GM12892 (cell line): ENCODE results near the gene OBSCN.
"Not testable (repeated sequence)": the region's sequence is repeated elsewhere in the genome, so short reads cannot be mapped to it uniquely, and the experiment has no call there.

Experiments used
- DNase-seq: peaks from one replicate; pipeline ENCODE4 v3.0.0; 2011; ENCODE audit not compliant: insufficient read length
- FAIRE-seq: peaks from 2 replicates; lab custom pipeline; 2011; peaks lifted over from hg19 to GRCh38; lab: Jason Lieb, UNC
- POLR2A ChIP-seq: IDR thresholded peaks from 2 replicates; pipeline ENCODE4 v1.6.1; 2011; ENCODE audit warnings: low read depth, low read length, control low read depth
- POLR2AphosphoS5 ChIP-seq: IDR thresholded peaks from 2 replicates; pipeline ENCODE4 v1.6.1; 2011; ENCODE audit warnings: low read depth, low read length, control low read depth
- TAF1 ChIP-seq: IDR thresholded peaks from 2 replicates; pipeline ENCODE4 v1.6.1; 2011; ENCODE audit warnings: low read depth, mild to moderate bottlenecking, control low read depth, low read length, borderline replicate concordance

The OBSCN gene

DNA sequence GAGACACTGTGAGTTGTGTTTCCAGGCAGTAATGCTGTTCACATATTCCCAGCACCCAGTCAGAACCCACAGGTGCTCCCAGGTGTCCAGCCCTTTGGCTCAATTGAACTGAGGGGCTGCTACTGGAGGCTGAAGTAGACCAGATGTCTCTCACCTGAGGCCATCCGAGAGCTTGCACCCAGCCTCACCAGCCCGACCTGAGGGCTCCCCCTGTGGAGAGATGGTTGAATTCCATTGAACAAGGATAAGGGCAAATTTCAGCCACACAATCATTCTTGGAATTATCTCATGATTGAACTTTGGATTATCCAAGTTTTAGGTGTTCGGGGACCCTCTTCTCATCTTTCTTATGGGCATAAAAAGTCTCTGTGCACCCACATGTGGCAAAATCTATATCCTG, 52.1 kb downstream of the OBSCN start:
- FAIRE-seq (no peak), DNase-seq (no peak)
- no peak for TF ChIP-seq POLR2AphosphoS5
- TF ChIP-seq TAF1 = no peak
- TF ChIP-seq POLR2A = no peak

DNA sequence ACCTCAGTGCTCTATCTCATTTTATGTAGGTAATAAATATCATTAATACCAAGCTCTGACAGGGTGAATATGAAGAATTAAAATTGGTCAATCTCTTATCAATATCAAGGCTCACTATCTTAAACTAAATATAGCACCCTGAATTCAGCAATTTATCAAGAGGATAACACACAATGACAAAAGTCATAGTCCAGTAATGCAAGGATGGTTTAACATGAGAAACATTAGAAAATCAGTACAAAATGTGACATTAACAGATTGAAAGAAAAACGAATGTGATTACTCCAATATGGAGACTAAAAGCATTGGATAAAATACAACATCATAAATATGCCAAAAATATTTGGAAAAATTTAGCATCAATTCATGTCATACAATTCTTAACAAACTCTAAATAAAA, 53.9 kb downstream of the OBSCN start:
- DNase-seq (no peak), FAIRE-seq (no peak)
- no peak for TF ChIP-seq POLR2A
- TF ChIP-seq POLR2AphosphoS5 = no peak
- TF ChIP-seq TAF1 = no peak

DNA sequence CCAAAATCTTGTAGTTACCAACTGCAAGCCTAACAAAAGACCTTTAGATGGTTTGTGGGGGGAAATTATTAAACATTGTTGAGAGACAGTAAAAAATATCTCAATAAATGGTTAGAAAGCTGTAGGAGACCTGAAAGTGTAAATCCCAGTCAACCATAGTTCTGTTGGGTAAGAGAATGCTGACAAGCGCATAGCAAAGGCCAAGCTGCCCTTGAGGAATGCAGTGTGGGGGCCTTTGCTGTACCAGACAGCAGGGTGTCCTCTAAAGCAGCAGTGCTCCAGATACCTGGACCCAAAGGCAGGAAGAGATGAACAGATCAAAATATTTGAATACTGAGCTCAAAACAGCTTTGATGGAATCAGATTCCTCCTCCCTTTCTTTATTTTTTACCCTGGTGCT, 54.6 kb downstream of the OBSCN start:
- DNase-seq (no peak), FAIRE-seq (no peak)
- TF ChIP-seq TAF1 = no peak
- TF ChIP-seq POLR2A = no peak

DNA sequence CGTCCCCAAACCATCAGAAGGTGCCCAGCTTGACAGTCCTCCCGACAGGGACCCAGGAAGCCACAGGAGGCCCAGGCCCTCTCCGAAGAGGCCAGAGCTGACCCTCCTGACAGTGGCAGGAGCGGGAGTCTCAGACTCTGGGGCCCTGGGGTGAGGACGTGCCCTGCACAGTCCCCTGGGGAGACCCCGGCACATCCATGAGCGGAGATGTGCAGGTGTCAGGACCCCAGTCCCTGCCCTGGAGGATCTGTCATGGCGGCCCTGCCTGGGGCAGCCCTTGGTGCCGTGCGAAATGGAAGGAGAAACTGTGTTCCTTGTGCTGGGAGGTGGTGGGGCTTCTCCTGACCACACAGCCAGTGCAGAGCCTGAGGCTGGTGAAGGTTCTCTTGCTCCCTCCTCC, 55.8 kb downstream of the OBSCN start:
- FAIRE-seq = no peak
- no peak for DNase-seq
- TF ChIP-seq POLR2A (no peak), POLR2AphosphoS5 (no peak), TAF1 (no peak)

DNA sequence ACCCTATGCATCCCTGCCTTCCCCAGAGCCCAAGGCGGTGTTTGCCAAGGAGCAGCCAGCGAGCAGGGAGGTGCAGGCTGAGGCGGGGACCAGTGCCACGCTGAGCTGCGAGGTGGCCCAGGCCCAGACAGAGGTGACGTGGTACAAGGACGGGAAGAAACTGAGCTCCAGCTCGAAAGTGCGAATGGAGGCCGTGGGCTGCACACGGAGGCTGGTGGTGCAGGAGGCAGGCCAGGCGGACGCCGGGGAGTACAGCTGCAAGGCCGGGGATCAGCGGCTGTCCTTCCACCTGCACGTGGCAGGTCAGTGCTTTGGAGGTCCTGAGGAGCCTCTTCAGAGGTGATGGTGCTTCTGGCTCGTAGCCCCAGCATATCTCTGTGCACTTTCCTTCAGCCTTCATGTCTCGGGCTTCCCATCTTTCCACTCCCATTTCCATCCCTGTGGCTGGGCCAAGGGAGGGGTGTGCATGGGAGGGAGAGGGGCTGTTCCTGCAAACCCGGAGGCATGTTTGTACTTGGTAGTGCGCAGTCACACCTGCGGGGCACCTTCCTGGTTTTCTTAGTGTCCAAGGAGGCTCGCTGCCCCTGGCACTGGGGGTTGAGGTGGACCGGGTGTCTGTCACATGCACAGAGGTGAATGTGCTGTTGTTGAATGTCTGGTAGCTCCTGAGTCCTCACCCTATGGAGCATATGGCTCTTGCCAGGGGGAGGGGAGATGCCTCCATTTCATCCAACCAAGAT, 56.4 kb downstream of the OBSCN start:
- FAIRE-seq (no peak), DNase-seq (no peak)
- no peak for TF ChIP-seq POLR2A
- no peak for TF ChIP-seq TAF1
- TF ChIP-seq POLR2AphosphoS5 = no peak

DNA sequence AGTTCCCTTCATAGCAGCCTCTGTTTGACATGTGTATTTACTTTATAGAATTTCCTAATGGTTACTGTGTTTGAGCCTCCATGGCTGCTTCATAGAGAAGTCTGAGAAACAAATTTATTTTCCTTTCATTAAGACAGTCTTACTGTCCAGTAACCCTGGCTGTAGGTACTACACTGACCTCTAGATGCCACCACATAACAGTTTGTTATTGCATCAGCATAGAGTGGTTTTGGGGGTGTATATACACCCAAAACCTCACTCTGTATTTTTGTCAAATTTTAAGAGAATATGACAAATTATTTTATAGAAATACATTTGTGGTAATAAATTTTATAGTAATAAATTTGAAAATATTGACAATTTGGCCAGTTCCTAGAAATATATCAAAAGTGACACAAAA, 57.3 kb downstream of the OBSCN start:
- FAIRE-seq (no peak), DNase-seq (no peak)
- TF ChIP-seq POLR2AphosphoS5 = no peak
- no peak for TF ChIP-seq TAF1
- no peak for TF ChIP-seq POLR2A

DNA sequence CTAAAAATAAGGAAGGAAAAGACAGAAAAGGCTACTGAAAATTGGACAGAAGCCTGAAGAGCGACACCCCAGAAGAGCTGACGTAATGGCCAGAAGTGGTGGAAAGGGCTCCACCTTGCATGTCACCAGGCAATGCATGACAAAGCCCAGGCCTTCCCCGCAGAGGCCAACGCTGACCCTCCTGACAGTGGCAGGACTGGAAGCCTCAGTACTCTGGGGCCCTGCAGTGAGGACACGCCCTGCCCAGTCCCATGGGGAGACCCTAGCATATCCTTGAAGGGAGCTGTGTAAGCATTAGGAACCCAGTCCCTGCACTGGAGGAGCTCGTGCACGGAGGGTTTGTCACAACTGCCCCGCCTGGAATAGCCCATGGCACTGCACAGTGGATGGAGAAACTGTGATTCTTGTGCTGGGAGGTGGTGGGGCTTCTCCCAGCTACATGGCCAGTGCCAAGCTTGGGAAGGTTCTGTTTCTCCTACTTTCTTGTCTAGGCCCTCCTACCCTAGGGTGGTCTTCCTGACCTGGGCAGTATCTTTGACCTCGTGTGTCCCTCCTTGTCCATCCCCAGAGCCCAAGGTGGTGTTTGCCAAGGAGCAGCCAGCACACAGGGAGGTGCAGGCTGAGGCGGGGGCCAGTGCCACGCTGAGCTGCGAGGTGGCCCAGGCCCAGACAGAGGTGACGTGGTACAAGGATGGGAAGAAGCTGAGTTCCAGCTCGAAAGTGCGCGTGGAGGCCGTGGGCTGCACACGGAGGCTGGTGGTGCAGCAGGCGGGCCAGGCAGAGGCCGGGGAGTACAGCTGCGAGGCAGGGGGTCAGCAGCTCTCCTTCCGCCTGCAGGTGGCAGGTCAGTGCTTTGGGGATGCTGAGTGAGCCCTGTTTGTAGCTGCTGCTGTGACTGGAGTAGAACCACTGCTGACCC, 60.4 kb downstream of the OBSCN start:
- DNase-seq = no peak
- TF ChIP-seq POLR2AphosphoS5 (no peak), POLR2A (no peak), TAF1 (no peak)
- no peak for FAIRE-seq

DNA sequence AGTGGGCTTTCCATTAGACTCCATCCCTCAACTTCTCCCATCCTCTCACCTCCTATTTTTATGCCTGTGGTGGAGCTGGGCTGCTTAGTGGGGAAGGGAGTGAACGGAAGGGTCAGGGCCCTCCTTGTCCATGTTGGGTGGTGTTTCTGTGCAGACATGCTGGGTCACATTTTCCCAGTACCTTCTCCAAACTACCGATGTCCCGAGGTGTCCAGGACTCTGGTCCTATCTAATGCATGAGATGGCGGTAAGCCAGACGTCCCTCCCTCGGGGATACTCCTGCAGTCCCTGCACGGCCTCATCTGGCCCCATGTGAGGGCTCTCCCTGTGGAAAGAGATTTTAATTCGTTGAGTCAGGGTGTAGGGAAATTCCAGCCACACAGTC, 61.0 kb downstream of the OBSCN start:
- FAIRE-seq (no peak), DNase-seq (no peak)
- TF ChIP-seq POLR2AphosphoS5 (no peak), TAF1 (no peak), POLR2A (no peak)

DNA sequence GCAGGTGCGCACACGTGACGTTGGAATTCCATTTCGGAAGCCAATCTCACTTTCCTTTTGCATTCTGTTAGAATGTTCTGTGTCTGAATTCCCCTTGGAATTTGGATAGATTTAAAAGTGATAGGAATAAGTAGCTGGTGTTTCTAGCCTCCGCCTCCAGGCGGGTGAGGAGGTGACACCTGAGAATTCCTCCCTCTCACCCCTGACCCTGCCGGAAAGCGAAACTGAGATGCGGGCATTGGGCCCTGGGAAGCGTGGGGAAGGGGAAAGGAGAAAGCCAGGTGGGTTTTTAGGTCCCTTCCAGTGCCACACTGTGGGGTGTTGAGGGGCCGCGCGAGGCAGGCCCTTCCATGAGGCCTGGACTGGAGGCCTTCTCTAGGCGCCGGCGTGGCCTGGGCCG, 61.6 kb downstream of the OBSCN start:
- FAIRE-seq = peak; percentile 46
- not testable (repeated sequence) for DNase-seq

DNA sequence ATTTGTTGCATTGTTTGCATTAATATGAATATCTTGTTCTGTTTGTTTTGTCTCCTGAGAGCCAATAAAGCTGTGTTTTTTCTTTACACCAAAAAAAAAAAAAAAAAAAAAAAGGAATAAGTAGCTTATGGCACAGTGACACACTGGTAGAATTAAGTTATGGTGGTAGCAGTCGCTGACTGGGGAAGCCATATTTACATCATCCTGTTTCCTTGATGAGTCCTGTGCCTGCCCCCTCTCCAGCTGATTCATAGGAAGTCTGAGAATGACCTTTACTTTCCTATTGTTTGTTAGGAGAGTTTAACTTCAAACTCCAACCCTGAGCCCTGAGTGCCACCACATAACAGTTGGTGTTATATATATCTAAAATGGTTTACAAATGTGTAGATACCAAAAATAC, 62.2 kb downstream of the OBSCN start:
- DNase-seq = no peak
- FAIRE-seq = no peak
- TF ChIP-seq POLR2AphosphoS5 (no peak), POLR2A (no peak), TAF1 (no peak)

DNA sequence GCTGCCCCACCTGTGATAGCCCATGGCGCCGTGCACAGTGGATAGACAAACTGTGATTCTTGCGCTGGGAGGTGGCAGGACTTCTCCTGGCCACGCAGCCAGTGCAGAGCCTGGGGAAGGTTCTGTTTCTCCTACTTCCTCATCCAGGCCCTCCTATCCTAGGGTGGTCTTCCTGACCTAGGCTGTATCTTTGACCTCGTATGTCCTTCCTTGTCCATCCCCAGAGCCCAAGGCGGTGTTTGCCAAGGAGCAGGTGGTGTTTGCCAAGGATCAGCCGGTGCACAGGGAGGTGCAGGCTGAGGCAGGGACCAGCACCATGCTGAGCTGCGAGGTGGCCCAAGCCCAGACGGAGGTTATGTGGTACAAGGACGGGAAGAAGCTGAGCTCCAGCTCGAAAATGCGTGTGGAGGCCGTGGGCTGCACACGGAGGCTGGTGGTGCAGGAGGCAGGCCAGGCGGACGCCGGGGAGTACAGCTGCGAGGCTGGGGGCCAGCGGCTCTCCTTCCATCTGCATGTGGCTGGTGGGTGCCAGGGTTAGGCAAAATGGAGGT, 63.9 kb downstream of the OBSCN start:
- FAIRE-seq = no peak
- TF ChIP-seq TAF1 (no peak), POLR2AphosphoS5 (no peak), POLR2A (no peak)
- DNase-seq = no peak

DNA sequence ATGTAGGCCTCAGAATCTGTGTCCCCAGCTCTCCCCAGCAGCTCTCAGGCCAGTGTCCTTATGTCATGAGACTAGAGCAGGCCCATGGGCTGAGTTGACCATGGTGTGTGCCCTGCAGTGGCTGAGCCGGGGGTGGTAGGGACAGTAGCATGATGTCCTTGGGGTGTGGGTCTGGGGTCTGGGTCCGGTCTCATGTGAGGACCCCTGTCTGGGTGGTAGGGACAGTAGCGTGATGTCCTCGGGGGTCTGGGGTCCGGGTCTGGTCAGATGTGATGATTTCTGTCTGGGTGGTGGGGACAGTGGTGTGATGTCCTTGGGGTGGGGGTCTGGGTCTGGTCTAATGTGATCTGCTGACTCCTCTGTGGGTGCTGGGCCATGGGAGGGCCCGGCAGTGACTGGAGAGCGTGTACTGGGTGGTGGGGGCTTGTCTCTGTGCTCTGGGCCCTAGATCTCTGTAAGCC, 64.5 kb downstream of the OBSCN start:
- FAIRE-seq = no peak
- no peak for DNase-seq
- TF ChIP-seq POLR2AphosphoS5 (no peak), TAF1 (no peak), POLR2A (no peak)
